Brain microvascular endothelial cell (primary cell): ENCODE results near the gene TPSD1.
"Not testable (repeated sequence)": the region's sequence is repeated elsewhere in the genome, so short reads cannot be mapped to it uniquely, and the experiment has no call there.

Experiments
- DNase-seq: peaks from one replicate; pipeline ENCODE4 v3.0.0-alpha.2; 2020
- H3K27ac ChIP-seq: fragments of 250-450 bp; sonication (Bioruptor Pico); 2 replicates; pipeline ENCODE4 v1.5.1; 2020; ENCODE audit warnings: mild to moderate bottlenecking, moderate library complexity
- H3K27me3 ChIP-seq: fragments of 250-450 bp; sonication (Bioruptor Pico); replicated peaks from 2 replicates; pipeline ENCODE4 v1.5.1; 2020; ENCODE audit warnings: mild to moderate bottlenecking
- H3K36me3 ChIP-seq: fragments of 250-450 bp; sonication (Bioruptor Pico); replicated peaks from 2 replicates; pipeline ENCODE4 v1.5.1; 2020; ENCODE audit warnings: mild to moderate bottlenecking
- H3K4me3 ChIP-seq: 2 replicates; pipeline ENCODE4 v1.5.1; 2011; ENCODE audit warnings: low read depth, mild to moderate bottlenecking, control low read depth, low read length, moderate library complexity
- CTCF ChIP-seq: IDR thresholded peaks from 2 replicates; pipeline ENCODE4 v1.5.1; 2011; ENCODE audit warnings: low read depth, mild to moderate bottlenecking, moderate library complexity, low read length, control low read depth, inconsistent platforms; ENCODE audit errors: missing control alignments
- in situ Hi-C: cut with HindIII; loops from 2 replicates; pipeline ENCODE4 v1.10.0; 2017; ENCODE audit warnings: low sequenced_read_pairs, low pct_ligation_motif_present

The TPSD1 gene

GRCh38 chr16:1255276-1256122 is at the start of gene TPSD1:
TSS of gene TPSD1 (plus strand) at chr16:1256069. CDS start at chr16:1256281, 212 bp downstream.
- H3K27ac ChIP-seq, H3K4me3 ChIP-seq, DNase-seq, H3K36me3 ChIP-seq, in situ Hi-C loops: not testable (repeated sequence)
- peaks cover 16% of the 10 kb centered on the region for H3K27me3 ChIP-seq

GRCh38 chr16:1206326-1206725 is 49.5 kb upstream of the TPSD1 start:
- DNase-seq, result no peak
- Histone ChIP-seq H3K36me3 (peaks cover 6% of the 10 kb centered on the region), H3K27me3 (no peaks in the 10 kb centered on the region), H3K4me3 (no peak overlapping the region), H3K27ac (no peak overlapping the region)
- in situ Hi-C loops, result no loop called here
- no peak for TF ChIP-seq CTCF

- no peak overlapping the region for H3K4me3 ChIP-seq
- H3K27me3 ChIP-seq, result no peaks in the 10 kb centered on the region
- in situ Hi-C loops, result no loop called here
- TF ChIP-seq CTCF, result no peak
- peaks cover 5% of the 10 kb centered on the region for H3K36me3 ChIP-seq
- DNase-seq, result no peak
- no peak overlapping the region for H3K27ac ChIP-seq
Measured at GRCh38 chr16:1206786-1207185, 49.1 kb upstream of the TPSD1 start.

- Histone ChIP-seq H3K27ac (no peak overlapping the region), H3K4me3 (no peak overlapping the region), H3K36me3 (peaks cover 6% of the 10 kb centered on the region), H3K27me3 (no peaks in the 10 kb centered on the region)
- no peak for DNase-seq
- TF ChIP-seq CTCF, result no peak
- in situ Hi-C loops, result no loop called here
Measured at GRCh38 chr16:1208239-1208830, 47.5 kb upstream of the TPSD1 start.

- no peaks in the 10 kb centered on the region for H3K27me3 ChIP-seq
- H3K27ac ChIP-seq, result no peak overlapping the region
- in situ Hi-C loops, result no loop called here
- peaks cover 6% of the 10 kb centered on the region for H3K36me3 ChIP-seq
- no peak overlapping the region for H3K4me3 ChIP-seq
- TF ChIP-seq CTCF, result no peak
- DNase-seq, result no peak
Measured at GRCh38 chr16:1209081-1209480, 46.8 kb upstream of the TPSD1 start.

- Histone ChIP-seq H3K36me3 (peaks cover 6% of the 10 kb centered on the region), H3K4me3 (no peak overlapping the region), H3K27me3 (no peaks in the 10 kb centered on the region), H3K27ac (no peak overlapping the region)
- in situ Hi-C loops, result no loop called here
- no peak for TF ChIP-seq CTCF
- DNase-seq, result no peak
Measured at GRCh38 chr16:1210461-1210860, 45.4 kb upstream of the TPSD1 start.
